ENCODE data around the gene CCDC9. TPM values are rescaled to one million over a fixed set of nuclear protein-coding genes. Genes with fewer than 3 reads are reported as not detected.

The CCDC9 gene
- total RNA-seq, 1 donor from 2014 or later: 36.1 TPM

- H3K27me3 Mint-ChIP-seq: peaks cover 20% of the 10 kb centered on the region
- H3K9me3 Mint-ChIP-seq (ENCODE audit: low read depth): no peaks in the 10 kb centered on the region
- no peak for TF ChIP-seq CTCF (IDR thresholded peaks at IDR 0.05; ENCODE audit: unreplicated experiment)
- H3K4me1 Mint-ChIP-seq (ENCODE audit: low read depth): peaks cover 2% of the 10 kb centered on the region
- no peak overlapping the region for H3K4me3 Mint-ChIP-seq (ENCODE audit: low read depth)
- no peaks in the 10 kb centered on the region for H3K36me3 Mint-ChIP-seq (ENCODE audit: insufficient read depth)
- no peak for DNase-seq (ENCODE audit: low spot score, unreplicated experiment)
- H3K27ac Mint-ChIP-seq: no peak overlapping the region
These were observed 52.7 kb downstream of the CCDC9 start for GRCh38 chr19:47309038-47309437.

- no peaks in the 10 kb centered on the region for H3K9me3 Mint-ChIP-seq (ENCODE audit: low read depth)
- H3K27me3 Mint-ChIP-seq: peaks cover 20% of the 10 kb centered on the region
- H3K27ac Mint-ChIP-seq: no peak within 1 kb of the TSS
- no peak for DNase-seq (ENCODE audit: low spot score, unreplicated experiment)
- no peaks in the 10 kb centered on the region for H3K36me3 Mint-ChIP-seq (ENCODE audit: insufficient read depth)
- TF ChIP-seq CTCF (IDR thresholded peaks at IDR 0.05; ENCODE audit: unreplicated experiment): no peak
- no peak within 1 kb of the TSS for H3K4me3 Mint-ChIP-seq (ENCODE audit: low read depth)
- peaks cover 2% of the 10 kb centered on the region for H3K4me1 Mint-ChIP-seq (ENCODE audit: low read depth)
These were observed 53.3 kb downstream of the CCDC9 start, which contains the start of gene C5AR1 for GRCh38 chr19:47309608-47310007. TSS of gene C5AR1 (plus strand) at chr19:47309861. CDS start at chr19:47309896, 35 bp downstream.

- DNase-seq (ENCODE audit: low spot score, unreplicated experiment): no peak
- Mint-ChIP-seq H3K4me3 (ENCODE audit: low read depth) (no peak overlapping the region), H3K36me3 (ENCODE audit: insufficient read depth) (no peaks in the 10 kb centered on the region), H3K27ac (no peak overlapping the region), H3K9me3 (ENCODE audit: low read depth) (no peaks in the 10 kb centered on the region), H3K27me3 (peaks cover 21% of the 10 kb centered on the region), H3K4me1 (ENCODE audit: low read depth) (peaks cover 2% of the 10 kb centered on the region)
- TF ChIP-seq CTCF (IDR thresholded peaks at IDR 0.05; ENCODE audit: unreplicated experiment): no peak
These were observed 54.0 kb downstream of the CCDC9 start for GRCh38 chr19:47310323-47310722.

- H3K36me3 Mint-ChIP-seq (ENCODE audit: insufficient read depth): no peaks in the 10 kb centered on the region
- no peaks in the 10 kb centered on the region for H3K9me3 Mint-ChIP-seq (ENCODE audit: low read depth)
- H3K4me1 Mint-ChIP-seq (ENCODE audit: low read depth): no peaks in the 10 kb centered on the region
- DNase-seq (ENCODE audit: low spot score, unreplicated experiment): no peak
- H3K27ac Mint-ChIP-seq: no peak overlapping the region
- TF ChIP-seq CTCF (IDR thresholded peaks at IDR 0.05; ENCODE audit: unreplicated experiment): no peak
- H3K4me3 Mint-ChIP-seq (ENCODE audit: low read depth): no peak overlapping the region
- peaks cover 22% of the 10 kb centered on the region for H3K27me3 Mint-ChIP-seq
These were observed 54.5 kb downstream of the CCDC9 start for GRCh38 chr19:47310819-47311218.

GRCh38 chr19:47312366-47313006, 56.2 kb downstream of the CCDC9 start:
- peaks cover 21% of the 10 kb centered on the region for H3K27me3 Mint-ChIP-seq
- no peak overlapping the region for H3K4me3 Mint-ChIP-seq (ENCODE audit: low read depth)

More at GRCh38 chr19:47312366-47313006, 56.2 kb downstream of the CCDC9 start:
- DNase-seq (ENCODE audit: low spot score, unreplicated experiment): no peak
- no peaks in the 10 kb centered on the region for H3K4me1 Mint-ChIP-seq (ENCODE audit: low read depth)
- no peak for TF ChIP-seq CTCF (IDR thresholded peaks at IDR 0.05; ENCODE audit: unreplicated experiment)
- H3K9me3 Mint-ChIP-seq (ENCODE audit: low read depth): no peaks in the 10 kb centered on the region
- H3K27ac Mint-ChIP-seq: no peak overlapping the region
- no peaks in the 10 kb centered on the region for H3K36me3 Mint-ChIP-seq (ENCODE audit: insufficient read depth)
